Measurements from ENCODE around the gene SPR. TPM values are rescaled to one million over a fixed set of nuclear protein-coding genes. Genes with fewer than 3 reads are reported as not detected.

SPR gene
- total and polyA plus RNA-seq, 2 donors (not counting 1 experiment from before 2014, with no cell fraction given), result not detected

DNA sequence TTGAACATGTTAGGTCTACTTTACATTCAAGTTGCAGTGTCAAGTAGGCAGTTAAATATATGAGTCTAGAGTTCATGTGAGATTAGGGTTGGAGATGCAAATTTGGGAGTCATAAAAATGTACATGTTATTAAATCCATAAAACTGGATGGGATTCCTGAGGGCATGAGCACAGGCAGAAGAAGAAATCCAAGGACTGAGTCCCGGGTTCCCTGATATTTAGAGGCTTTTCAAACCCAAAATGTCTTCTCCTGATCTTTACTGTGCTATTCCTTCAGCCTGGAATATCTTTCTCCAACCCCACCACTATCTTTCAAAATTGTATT, 38.1 kb upstream of the SPR start:
- Mint-ChIP-seq H3K27me3 (peaks cover 22% of the 10 kb centered on the region), H3K9me3 (ENCODE audit: insufficient read depth) (no peaks in the 10 kb centered on the region), H3K27ac (no peak overlapping the region), H3K4me1 (no peaks in the 10 kb centered on the region), H3K4me3 (no peak overlapping the region)
- TF ChIP-seq, protein P1, sequence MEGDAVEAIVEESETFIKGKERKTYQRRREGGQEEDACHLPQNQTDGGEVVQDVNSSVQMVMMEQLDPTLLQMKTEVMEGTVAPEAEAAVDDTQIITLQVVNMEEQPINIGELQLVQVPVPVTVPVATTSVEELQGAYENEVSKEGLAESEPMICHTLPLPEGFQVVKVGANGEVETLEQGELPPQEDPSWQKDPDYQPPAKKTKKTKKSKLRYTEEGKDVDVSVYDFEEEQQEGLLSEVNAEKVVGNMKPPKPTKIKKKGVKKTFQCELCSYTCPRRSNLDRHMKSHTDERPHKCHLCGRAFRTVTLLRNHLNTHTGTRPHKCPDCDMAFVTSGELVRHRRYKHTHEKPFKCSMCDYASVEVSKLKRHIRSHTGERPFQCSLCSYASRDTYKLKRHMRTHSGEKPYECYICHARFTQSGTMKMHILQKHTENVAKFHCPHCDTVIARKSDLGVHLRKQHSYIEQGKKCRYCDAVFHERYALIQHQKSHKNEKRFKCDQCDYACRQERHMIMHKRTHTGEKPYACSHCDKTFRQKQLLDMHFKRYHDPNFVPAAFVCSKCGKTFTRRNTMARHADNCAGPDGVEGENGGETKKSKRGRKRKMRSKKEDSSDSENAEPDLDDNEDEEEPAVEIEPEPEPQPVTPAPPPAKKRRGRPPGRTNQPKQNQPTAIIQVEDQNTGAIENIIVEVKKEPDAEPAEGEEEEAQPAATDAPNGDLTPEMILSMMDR (IDR thresholded peaks at IDR 0.05), result no peak
- no peak for TF ChIP-seq EZH2 (IDR thresholded peaks at IDR 0.05; ENCODE audit: borderline replicate concordance, insufficient read depth, low read depth, low read length, poor library complexity, severe bottlenecking)
- no peak overlapping the region for H2AFZ ChIP-seq (ENCODE audit: insufficient read depth, low read depth, low read length, poor library complexity, severe bottlenecking)
- no peaks in the 10 kb centered on the region for H4K20me1 ChIP-seq (ENCODE audit: control insufficient read depth, insufficient read depth, low read length, poor library complexity, severe bottlenecking)
- no peaks in the 10 kb centered on the region for H3K27me3 ChIP-seq (replicated peaks in 1 of 4; ENCODE audit: control extremely low read depth in 1 of 4, control insufficient read depth in 3 of 4, insufficient read depth in 4 of 4, low read length in 3 of 4)
- intact Hi-C loops (cut with micrococcal nuclease), result no loop called here
- H3K4me3 ChIP-seq (ENCODE audit: control extremely low read depth in 1 of 5, extremely low read depth in 1 of 5, insufficient read depth in 1 of 5, low read depth in 2 of 5, low read length in 4 of 5), result no peak overlapping the region
- no peak for DNase-seq
- no peak overlapping the region for H3K9ac ChIP-seq (ENCODE audit: low read length)
- no peaks in the 10 kb centered on the region for H3K4me1 ChIP-seq (ENCODE audit: control insufficient read depth in 2 of 2, insufficient read depth in 2 of 2, low read length in 2 of 2)
- no peaks in the 10 kb centered on the region for H3K9me3 ChIP-seq (ENCODE audit: control extremely low read depth in 1 of 3, control insufficient read depth in 2 of 3, insufficient read depth in 1 of 3, low read length in 2 of 3)
- H3K27ac ChIP-seq (ENCODE audit: low read length in 2 of 2), result no peak overlapping the region
- H3K79me2 ChIP-seq (ENCODE audit: control insufficient read depth, insufficient read depth, low read length), result no peaks in the 10 kb centered on the region
- POLR2A ChIA-PET, result no interaction called here
- no peak for ATAC-seq (ENCODE audit: low read depth)
- CTCF ChIA-PET, result no interaction called here
- H3K36me3 ChIP-seq (replicated peaks in 1 of 2; ENCODE audit: control extremely low read depth in 1 of 2, control insufficient read depth in 1 of 2, extremely low read depth in 1 of 2, insufficient read depth in 2 of 2, low read length in 1 of 2), result no peaks in the 10 kb centered on the region
- no CpG with 5 or more reads among the region's 1 CpG for WGBS (ENCODE audit: insufficient coverage)
- H3K4me2 ChIP-seq (replicated peaks; ENCODE audit: low read depth, low read length, poor library complexity, severe bottlenecking), result no peak overlapping the region

DNA sequence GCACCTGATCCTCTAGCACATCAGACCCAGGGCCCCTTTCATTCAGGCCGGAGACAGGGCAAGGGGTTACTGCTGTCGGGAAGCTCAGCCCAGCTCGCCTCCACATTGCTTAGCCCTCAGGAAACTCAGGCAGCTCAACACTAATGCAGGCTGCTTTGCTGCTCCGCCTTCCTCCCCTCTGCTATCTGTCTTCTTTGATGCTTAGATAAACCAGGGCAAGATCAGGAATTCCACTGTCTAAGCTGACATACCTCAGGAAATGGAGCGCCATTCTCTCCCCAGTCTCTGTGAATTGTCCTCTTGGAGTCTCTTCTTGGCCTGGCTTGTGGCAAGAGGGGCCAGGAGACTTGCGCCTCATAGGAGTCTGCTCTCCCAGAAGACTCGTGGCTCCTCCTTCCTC, 35.9 kb upstream of the SPR start:
- Histone ChIP-seq H4K20me1 (ENCODE audit: control insufficient read depth, insufficient read depth, low read length, poor library complexity, severe bottlenecking) (no peaks in the 10 kb centered on the region), H2AFZ (ENCODE audit: insufficient read depth, low read depth, low read length, poor library complexity, severe bottlenecking) (no peak overlapping the region), H3K4me2 (replicated peaks; ENCODE audit: low read depth, low read length, poor library complexity, severe bottlenecking) (no peak overlapping the region), H3K79me2 (ENCODE audit: control insufficient read depth, insufficient read depth, low read length) (no peaks in the 10 kb centered on the region), H3K4me1 (ENCODE audit: control insufficient read depth in 2 of 2, insufficient read depth in 2 of 2, low read length in 2 of 2) (no peaks in the 10 kb centered on the region), H3K36me3 (replicated peaks in 1 of 2; ENCODE audit: control extremely low read depth in 1 of 2, control insufficient read depth in 1 of 2, extremely low read depth in 1 of 2, insufficient read depth in 2 of 2, low read length in 1 of 2) (no peaks in the 10 kb centered on the region), H3K27me3 (replicated peaks in 1 of 4; ENCODE audit: control extremely low read depth in 1 of 4, control insufficient read depth in 3 of 4, insufficient read depth in 4 of 4, low read length in 3 of 4) (peaks cover 0 to 6% (median 0%) of the 10 kb centered on the region in 4 experiments), H3K4me3 (ENCODE audit: control extremely low read depth in 1 of 5, extremely low read depth in 1 of 5, insufficient read depth in 1 of 5, low read depth in 2 of 5, low read length in 4 of 5) (no peak overlapping the region), H3K9me3 (ENCODE audit: control extremely low read depth in 1 of 3, control insufficient read depth in 2 of 3, insufficient read depth in 1 of 3, low read length in 2 of 3) (no peaks in the 10 kb centered on the region), H3K9ac (ENCODE audit: low read length) (no peak overlapping the region), H3K27ac (ENCODE audit: low read length in 2 of 2) (no peak overlapping the region)
- H3K27me3 Mint-ChIP-seq, result peaks cover 35% of the 10 kb centered on the region
- whole genome bisulfite sequencing (ENCODE audit: insufficient coverage), result 83% methylated on average over 6 of the region's 7 CpGs
- no peak overlapping the region for H3K4me3 Mint-ChIP-seq
- no peaks in the 10 kb centered on the region for H3K9me3 Mint-ChIP-seq (ENCODE audit: insufficient read depth)
- TF ChIP-seq, protein P1 (IDR thresholded peaks at IDR 0.05), result no peak
- no peak for TF ChIP-seq EZH2 (IDR thresholded peaks at IDR 0.05; ENCODE audit: borderline replicate concordance, insufficient read depth, low read depth, low read length, poor library complexity, severe bottlenecking)
- H3K27ac Mint-ChIP-seq, result no peak overlapping the region
- DNase-seq (no peak), ATAC-seq (ENCODE audit: low read depth) (no peak)
- intact Hi-C loops (cut with micrococcal nuclease), result no loop called here
- ChIA-PET CTCF (interaction anchor here (0.8 to 1.4 kb wide), 3 partner anchors 8 to 19 kb away, joined by 3 read pairs; no protein-coding TSS in a partner anchor), POLR2A (no interaction called here)
- H3K4me1 Mint-ChIP-seq, result no peaks in the 10 kb centered on the region

Measured in B cell (primary cell).